GM18511 (cell line): ENCODE results near the gene HARBI1.
A peak's percentile ranks its signal among the peaks of the same experiment; 100 is the strongest.

ENCODE experiments used
- ATAC-seq: cut with Tn5 transposase; IDR thresholded peaks from one replicate; pipeline ENCODE4 v1.9.1; 2021; ENCODE audit warnings: mild to moderate bottlenecking, moderate library complexity; ENCODE audit not compliant: unreplicated experiment

The HARBI1 gene

DNA sequence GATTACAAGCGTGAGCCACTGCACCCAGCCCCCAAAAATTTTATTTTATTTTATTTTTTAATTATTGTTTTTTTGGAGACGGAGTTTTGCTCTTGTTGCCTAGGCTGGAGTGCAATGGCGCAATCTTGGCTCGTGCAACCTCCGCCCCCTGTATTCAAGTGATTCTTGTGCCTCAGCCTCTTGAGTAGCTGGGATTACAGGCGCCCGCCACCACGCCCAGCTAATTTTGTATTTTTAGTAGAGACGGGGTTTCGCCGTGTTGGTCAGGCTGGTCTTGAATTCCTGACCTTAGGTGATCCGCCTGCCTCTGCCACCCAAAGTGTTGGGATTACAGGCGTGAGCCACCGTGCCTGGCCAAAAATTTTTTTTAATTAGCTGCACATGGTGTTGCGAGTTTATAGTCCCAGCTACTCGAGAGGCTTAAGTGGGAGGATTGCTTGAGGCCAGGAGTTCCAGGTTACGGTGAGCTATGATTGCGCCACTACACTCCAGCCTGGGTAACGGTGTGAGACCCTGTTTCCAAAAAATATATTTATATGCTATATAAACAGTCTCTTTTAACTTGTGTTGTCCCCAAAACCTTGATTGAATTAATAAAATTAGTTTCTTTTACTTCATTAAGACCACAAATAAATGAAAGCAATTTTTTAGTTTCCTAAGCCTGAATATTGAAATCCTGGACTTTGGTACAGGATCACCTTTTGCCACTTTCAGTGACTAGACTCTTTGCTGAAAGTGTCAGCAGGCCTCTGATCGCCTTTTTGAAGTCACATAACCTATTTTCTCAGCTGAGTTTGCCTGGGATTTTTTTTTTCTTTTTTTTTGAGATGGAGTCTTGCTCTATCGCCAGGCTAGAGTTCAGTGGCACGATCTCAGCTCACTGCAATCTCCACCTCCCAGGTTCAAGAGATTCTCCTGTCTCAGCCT lies 16.5 kb upstream of the HARBI1 start:
- no peak for ATAC-seq

DNA sequence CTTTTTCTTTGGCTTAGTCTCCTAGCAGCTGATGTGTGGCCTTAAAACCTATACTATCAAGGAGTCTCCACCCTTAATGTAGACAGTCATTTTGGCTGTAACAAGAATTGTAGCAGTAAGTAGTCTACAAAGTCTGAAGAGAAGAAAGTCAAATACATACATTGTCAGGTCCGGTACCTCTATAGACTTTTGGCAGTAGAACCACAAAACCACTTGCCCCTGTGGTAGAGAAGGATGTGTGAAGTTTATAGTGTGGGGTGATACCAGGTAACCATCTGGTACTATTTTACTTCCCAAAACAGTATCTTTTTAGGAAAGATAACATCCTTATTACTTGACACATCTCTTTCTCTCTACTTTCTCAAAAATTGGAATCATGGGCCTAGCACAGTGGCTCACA lies 15.5 kb upstream of the HARBI1 start:
- ATAC-seq: no peak

DNA sequence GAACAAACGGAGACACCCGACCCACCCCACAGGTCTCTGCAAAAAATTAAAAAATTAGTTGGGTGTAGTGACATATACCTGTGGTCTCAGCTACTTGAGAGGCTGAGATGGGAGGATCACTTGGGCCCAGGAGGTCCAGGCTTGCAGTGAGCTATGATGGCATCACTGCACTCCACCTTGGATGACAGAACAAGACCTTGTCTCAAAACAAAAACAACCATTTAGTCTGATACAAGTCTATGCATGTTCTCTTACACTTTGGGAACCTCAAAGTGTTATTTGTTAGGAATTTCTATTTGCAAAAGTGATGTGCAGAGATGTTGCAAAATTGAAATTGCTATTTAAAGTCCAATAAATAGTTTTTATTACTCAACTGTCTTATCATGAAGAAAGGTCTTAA lies 14.6 kb upstream of the HARBI1 start:
- no peak for ATAC-seq

DNA sequence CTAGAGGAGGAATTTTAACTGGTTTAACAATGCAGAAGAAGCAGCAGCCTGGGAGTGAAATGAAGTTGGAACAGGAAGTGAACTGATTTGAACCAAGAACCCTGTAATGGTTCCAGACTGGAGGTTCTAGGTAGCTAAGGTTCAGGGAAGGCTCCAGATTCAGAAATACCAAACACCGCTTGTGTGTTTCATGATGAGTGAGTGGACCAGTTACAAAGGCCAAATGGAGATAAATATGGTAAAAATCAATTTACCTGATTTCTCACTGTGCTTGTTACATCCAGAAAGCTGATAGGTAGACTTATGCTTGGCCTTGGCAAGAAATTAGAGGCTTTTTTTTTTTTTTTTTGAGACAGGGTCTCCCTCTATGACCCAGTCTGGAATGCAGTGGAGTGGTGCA lies 13.2 kb upstream of the HARBI1 start:
- no peak for ATAC-seq

DNA sequence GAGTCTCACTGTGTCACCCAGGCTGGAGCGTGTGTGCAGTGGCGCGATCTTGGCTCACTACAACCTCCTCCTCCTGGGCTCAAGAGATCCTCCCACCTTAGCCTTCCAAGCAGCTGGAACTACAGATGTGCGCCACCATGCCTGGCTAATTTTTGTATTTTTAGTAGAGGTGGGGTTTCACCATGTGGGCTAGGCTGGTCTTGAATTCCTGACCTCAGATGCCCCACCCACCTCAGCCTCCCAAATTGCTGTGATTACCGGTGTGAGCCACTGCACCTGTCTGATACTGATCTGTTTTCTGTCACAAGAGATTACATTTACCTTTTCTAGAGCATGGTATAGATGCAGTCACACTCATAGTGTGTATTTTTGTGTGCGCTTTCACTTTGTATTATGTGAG lies 11.9 kb upstream of the HARBI1 start:
- ATAC-seq: no peak

DNA sequence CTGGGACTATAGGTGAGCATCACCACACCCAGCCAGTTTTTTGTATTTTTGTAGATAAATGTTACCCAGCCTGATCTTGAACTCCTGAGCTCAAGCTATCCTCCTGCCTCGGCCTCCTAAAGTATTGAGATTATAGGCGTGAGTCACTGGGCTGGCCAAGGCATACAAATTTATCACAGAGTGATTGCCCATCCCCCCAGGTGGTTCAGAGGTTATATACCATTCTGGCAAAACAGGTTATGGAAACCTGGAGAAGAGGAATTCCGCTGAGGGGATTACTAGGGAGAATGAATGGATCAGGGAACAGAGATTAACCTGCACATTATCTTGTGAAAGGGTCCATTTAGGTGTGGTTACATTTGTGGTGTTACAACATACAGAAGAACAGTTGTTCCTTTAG lies 8.4 kb upstream of the HARBI1 start:
- ATAC-seq: no peak

DNA sequence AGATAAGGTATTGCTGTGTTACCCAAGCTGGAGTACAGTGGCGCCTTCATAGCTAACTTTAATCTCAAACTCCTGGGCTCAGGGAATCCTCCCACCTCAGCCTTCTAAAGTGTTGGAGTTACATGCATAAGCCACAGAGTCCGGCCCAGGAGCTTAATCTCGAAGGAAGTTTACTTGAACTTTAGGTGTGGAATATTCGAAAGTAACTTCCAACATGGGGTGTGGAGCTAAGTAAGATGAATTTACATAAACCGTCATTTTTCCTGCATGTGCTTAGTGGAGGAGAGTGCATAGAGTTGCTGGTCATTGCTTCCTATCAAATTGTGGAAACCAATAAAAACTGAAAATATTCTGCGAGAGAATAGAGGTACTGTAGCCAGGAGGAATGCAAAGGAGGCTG lies 1.8 kb upstream of the HARBI1 start:
- ATAC-seq: no peak

DNA sequence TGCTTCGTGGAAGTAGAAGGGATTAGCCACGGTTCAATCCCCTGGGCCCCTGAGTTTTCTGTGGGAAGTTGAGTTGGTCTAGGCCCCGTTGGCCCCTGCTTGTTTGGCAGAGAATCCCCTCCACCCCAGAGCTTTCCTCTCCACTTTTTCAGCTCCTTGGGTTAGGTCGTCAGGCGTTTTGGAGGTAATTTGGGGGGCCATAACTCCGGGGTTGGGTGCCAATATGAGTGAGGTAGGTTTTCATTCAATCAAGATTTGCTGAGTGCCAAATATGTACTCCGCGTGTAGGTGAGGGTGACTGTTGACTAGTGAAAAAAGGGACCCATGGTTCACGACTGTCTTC lies 916 bp upstream of the HARBI1 start:
- ATAC-seq: no peak

DNA sequence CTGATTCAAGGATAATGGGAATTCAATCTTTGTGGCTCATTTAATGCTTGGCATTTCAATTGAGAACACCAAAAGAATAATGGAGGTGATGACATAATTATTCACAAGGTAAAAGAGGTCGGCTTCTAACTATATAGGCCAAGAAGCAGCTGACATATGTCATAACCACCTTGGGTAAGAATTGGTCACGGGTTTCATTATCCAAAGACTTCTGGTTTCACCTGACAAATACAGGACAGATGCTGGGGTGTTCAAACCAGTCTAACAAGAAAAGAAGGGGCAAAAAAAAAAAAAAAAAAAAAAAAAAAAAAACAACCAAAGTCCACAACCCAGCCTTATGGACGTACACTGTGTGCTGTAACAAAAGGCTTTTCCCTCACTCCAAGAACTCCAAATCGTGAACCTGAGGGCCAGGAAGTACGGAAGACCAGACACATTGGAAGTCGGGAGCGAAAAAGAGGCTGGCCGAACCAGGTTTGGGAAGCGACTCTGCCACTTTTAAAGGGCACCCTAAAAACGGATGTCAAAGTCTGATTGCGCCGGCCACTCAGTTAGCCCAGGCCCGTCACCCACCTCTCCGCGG lies 385 bp downstream of the HARBI1 start:
- peak; percentile 13 for ATAC-seq

DNA sequence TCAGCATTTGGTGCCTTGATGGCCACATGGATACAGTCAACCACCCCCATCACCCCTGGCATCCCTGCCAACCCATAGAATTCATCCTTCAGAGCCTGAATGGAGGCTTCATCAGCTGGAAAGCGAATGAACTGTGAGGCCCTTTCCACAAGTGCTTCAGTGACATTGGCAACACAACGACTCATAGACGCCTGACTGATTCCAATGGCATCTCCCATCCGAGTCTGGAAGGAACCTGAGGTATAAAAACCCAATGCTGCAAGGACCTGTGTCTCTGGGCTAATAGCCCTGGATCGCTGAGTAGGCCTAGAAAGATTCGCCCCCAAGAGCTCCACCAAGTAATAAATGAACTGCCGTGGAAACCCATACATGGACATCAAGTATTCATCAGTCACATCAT lies 1.3 kb downstream of the HARBI1 start:
- ATAC-seq: no peak

DNA sequence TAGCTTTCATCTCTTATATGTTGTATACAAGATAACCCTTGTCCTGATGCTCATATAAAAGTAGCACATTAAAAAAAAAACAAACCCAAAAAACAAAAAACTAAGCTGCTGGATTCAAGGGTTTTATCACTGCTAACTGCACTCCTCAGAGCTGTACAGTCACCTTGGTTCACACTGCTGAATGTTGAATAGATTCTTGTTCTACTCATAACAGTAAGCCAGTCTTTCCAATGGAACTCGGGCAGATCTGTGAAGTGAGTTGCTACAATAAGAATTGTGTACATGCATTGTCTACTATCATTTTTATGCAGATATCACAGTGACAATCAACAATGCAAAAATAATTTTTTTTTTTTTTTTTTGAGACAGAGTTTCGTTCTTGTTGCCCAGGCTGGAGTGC lies 4.7 kb downstream of the HARBI1 start:
- no peak for ATAC-seq

DNA sequence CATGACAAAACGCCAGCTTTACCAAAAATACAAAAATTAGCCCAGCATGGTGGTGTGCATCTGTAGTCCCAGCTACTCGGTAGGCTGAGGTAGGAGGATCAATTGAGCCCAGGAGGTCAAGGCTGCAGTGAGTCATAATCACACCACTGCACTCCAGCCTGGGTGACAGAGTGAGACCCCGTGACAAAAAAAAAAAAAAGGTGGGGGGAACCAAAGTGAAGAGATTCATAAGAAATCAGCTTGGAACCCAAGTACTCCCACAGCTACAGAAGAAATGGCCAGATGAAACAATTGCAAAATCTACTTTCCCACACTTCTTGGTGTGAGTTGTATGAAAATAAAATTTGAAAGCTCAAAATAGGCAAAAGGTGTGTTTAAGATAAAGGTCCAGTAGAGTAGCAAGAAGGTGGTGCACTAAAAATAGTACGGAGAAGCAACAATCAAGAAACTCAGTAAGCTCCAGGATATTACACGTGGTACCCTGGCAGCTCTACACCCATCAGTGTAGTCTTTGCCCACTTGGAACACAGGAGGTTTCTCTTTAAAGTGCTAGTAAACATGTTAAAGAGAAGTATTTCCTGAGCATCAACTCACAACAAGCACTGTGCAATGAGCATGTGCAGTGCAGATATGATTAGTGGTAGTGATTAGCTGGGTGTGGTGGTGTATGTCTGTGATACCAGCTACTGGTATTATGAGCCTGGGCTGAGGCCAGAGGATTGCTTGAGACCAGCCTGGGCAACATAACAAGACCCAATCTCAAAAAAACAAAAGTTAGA lies 5.3 kb downstream of the HARBI1 start:
- no peak for ATAC-seq

DNA sequence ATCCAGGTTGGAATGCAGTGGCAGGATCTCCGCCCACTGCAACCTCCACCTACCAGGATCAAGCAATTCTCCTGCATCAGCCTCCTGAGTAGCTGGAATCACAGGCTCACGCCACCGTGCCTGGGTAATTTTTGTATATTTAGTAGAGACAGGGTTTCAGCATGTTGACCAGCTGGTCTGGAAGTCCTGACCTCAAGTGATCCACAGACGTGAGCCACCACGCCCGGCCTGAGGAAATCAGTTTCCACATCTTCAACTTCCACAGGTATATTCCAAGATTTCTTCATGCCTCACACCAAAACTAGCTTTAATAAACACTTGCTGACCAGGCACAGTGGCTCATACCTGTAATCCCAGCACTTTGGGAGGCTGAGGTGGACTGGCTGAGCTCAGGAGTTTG lies 7.6 kb downstream of the HARBI1 start:
- ATAC-seq: no peak

DNA sequence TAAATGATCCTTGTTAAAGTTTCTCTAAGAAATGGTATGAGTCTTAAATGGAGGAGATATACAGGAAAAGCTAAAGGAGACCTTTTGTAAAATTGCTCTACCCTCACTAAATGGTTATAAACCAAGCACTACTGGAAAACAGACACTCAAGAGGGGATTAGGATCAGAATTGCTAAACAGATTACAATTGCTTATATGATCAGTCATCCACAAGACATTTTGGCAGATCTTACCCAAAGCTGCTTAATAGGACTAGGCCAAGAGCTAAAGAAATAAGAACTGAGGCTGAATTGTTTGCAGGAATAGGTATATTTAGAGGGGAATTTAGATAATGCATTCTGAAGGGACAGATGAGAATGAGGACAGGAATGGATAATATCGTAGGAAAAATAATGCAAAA lies 9.5 kb downstream of the HARBI1 start:
- no peak for ATAC-seq

DNA sequence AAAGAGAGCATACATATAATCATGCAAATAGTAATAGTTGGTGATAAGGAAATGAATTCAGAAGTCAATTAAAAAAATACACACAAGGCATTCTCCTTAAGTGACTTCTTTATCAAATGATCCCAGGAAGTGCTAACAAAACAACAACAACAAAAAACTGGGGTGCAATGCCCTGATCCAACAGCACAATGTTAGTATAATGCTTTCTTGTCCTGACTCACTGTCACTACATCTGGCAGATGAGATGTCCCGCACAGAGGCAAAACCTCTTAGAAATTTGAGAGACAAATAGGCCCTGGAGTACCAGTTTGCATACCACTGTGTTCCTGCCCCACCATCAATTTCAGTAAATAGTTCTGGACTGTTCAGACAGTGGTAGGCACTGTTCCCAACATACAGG lies 12.2 kb downstream of the HARBI1 start:
- ATAC-seq: no peak

DNA sequence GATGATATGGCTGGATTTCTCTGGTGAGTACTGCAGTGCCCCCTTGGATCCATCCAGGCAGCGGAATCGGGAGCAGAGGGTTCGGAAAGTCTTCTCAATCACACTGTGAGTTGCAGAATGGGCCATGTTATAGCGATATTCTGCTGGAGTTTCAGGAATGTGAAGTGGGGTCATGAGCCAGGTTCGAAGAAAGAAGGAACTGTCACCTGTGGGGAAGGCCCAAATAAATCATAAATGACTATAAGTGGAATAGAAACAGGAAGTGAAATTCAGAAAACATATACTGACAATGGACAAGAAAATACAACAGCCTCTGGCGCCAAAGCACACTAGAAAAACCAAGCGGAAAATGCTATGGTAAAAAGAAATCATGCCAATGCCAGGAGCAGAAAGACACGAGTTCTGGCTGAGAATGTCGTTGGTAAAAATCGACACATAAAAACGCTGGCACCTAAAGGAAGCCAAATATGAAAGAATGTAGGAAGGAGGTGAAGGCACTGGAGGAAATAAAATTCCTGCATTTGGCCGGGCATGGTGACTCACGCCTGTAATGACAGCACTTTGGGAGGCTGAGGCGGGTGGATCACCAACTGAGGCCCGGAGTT lies 13.2 kb downstream of the HARBI1 start:
- no peak for ATAC-seq

DNA sequence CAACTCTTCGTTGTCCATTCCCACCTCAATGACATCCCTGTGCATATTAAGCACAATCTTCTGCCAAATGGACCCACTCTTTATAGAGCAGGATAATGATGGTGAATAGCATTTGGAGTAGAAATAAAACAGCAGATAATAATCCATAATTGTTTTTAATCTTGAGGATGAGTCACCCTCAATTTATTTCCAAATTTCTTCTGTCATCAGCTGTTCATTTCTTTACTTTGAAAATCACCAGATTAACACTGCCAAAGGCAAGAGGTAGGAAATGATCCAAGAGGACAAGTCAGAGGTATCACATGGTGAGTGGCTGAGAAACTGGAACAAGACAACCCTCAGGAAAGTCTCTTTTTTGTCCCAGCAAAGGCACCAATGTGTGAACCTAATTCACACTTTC lies 15.9 kb downstream of the HARBI1 start:
- ATAC-seq: no peak

DNA sequence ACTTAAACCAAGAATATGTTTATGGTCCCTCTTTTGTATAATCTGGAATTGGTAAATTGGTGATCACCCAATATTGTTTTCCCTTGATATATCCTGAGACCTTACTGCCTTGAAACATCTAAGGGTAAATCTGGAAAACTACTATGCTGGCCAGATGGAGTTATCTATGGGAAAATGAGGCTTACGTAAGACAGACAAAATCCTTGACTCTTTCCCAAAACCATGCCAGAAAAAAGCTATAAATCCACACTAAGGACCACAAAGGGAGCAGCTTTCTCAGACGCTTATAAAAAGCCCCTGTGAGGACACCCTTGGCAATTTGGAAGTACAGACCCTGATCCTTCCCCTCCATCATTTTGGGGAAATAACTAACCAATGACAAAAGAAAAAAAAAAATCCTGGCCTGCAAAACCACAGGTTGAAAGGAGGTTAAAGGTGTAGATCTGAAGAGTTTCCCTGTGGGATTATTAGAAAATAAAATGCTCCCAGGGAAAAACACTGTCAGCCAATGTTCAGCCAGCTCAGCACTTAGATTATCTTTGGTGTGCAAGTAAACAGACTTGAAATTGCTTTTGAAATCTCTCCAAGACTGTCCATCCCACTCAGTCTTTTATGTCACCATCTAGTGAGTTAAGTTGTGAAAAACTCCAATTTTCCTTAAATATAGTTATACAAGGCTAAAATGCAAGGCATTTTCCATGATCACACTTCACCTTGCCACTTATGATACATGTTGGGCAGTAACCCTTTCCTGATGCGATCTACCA lies 16.6 kb downstream of the HARBI1 start:
- no peak for ATAC-seq

DNA sequence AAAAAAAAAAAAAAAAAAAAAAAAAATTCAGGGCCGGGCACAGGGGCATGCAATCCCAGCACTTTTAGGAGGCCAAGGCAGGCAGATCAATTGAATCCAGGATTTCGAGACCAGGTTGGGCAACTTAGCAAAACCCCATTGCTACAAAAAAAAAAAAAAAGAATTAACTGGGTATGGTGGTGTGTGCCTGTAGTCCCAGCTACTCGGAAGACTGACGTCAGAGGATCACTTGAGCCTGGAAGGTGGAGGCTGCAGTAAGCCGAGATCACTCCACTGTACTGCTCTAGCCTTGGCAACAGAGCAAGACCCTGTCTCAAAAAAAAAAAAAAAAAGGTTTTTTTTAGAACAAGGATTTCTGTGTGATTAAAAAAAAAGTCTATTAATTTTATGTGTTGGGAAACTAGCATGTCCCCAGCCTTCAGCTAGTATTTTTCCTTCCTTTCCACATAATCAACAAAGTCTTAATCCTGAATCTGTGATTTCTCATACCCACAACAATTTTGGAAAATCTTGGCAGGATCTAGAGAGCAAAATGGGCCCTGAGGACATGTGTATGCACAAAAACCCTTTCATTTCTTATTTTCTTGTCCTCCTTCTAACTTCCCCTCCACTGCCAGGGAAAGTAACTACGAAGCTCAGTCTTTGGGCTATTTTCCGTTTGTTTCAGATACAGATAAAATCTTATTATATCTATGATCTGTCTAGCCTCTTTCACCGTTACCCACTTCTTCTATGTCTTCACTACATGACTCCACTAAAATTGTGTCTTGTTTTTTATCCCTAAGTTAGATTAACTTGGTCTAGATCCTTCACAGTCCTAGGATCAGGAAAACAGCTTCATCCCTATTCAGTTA lies 17.5 kb downstream of the HARBI1 start:
- no peak for ATAC-seq
